Measurements from ENCODE around the gene POC1A.

DNA sequence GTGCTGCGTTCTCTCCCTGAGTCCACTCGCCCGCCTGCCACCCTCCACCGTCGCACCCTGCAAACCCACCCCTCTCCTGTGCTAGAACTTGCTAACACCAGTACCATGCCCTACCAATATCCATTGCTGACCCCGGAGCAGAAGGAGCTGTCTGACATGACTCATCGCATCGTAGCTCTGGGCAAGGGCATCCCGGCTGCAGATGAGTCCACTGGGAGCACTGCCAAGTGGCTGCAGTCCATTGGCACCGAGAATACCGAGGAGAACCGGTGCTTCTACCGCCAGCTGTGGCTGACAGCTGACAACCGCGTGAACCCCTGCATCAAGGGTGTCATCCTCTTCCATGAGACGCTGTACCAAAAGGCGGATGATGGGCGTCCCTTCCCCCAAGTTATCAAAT lies 38.8 kb upstream of the POC1A start:
- TF ChIP-seq, protein P1, sequence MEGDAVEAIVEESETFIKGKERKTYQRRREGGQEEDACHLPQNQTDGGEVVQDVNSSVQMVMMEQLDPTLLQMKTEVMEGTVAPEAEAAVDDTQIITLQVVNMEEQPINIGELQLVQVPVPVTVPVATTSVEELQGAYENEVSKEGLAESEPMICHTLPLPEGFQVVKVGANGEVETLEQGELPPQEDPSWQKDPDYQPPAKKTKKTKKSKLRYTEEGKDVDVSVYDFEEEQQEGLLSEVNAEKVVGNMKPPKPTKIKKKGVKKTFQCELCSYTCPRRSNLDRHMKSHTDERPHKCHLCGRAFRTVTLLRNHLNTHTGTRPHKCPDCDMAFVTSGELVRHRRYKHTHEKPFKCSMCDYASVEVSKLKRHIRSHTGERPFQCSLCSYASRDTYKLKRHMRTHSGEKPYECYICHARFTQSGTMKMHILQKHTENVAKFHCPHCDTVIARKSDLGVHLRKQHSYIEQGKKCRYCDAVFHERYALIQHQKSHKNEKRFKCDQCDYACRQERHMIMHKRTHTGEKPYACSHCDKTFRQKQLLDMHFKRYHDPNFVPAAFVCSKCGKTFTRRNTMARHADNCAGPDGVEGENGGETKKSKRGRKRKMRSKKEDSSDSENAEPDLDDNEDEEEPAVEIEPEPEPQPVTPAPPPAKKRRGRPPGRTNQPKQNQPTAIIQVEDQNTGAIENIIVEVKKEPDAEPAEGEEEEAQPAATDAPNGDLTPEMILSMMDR (IDR thresholded peaks at IDR 0.05; ENCODE audit: insufficient read depth, low read depth, low read length) = no peak
- TF ChIP-seq EZH2 (IDR thresholded peaks at IDR 0.05; ENCODE audit: insufficient read depth, low read length) = no peak
